Stimulated activated CD4-positive, alpha-beta T cell treated with anti-CD3 and anti-CD28 coated beads, Interleukin-2, amount 100 ng/mL, for 48 hours (primary cell): ENCODE results near the gene ENOX2.
"Not testable (repeated sequence)": the region's sequence is repeated elsewhere in the genome, so short reads cannot be mapped to it uniquely, and the experiment has no call there.

Source experiments
- DNase-seq, 2 donors: peaks; one replicate each; pipeline ENCODE4 v3.0.0-alpha.2; 2020

ENOX2 gene

GRCh38 chrX:130825525-130825924 is 77.5 kb downstream of the ENOX2 start:
- no peak for DNase-seq

- not testable (repeated sequence) for DNase-seq
These were observed 83.6 kb downstream of the ENOX2 start for GRCh38 chrX:130819367-130819766.

GRCh38 chrX:130813932-130814331 is 89.1 kb downstream of the ENOX2 start:
- not testable (repeated sequence) for DNase-seq

GRCh38 chrX:130810561-130810960 is 92.4 kb downstream of the ENOX2 start:
- DNase-seq = no peak

GRCh38 chrX:130805903-130806302 is 97.1 kb downstream of the ENOX2 start:
- DNase-seq = no peak

GRCh38 chrX:130803537-130803936 is 99.5 kb downstream of the ENOX2 start:
- no peak for DNase-seq

DNA sequence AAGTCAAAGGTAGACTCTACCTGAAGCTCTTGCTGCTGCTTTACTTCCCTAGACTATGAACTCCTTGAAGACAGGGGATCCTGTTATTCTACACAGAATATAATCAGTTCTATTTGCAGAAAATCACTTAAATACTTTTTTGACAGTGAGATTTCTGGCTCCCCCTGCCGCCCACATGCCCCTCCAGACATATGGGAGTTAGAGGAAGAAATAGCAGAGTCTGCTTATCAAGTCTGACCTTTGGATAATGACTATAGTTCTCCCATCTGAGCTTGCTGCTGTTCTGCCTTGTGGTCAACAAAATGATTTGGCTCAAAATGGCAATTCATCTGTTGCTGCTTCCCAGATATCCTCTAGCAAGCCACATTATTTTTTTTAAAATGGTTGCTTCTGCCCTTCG is 101.1 kb downstream of the ENOX2 start:
- DNase-seq = no peak

GRCh38 chrX:130799393-130799792 is 103.6 kb downstream of the ENOX2 start:
- no peak for DNase-seq

- no peak for DNase-seq
These were observed 109.0 kb downstream of the ENOX2 start for GRCh38 chrX:130793975-130794374.

DNA sequence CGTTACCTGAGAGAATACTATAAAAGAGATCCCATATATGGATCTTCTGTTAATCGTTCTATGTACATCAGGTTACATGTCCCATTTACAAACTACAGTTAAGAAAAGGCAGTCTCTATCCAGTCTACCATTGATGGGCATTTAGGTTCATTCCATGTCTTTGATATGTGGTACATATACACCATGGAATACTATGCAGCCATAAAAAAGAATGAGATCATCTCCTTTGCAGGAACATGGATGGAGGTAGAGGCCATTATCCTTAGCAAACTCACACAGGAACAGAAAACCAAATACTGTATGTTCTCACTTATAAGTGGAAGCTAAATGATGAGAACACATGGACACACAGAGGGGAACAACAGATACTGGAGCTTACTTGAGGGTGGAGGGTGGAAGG is 111.1 kb downstream of the ENOX2 start:
- not testable (repeated sequence) for DNase-seq

DNA sequence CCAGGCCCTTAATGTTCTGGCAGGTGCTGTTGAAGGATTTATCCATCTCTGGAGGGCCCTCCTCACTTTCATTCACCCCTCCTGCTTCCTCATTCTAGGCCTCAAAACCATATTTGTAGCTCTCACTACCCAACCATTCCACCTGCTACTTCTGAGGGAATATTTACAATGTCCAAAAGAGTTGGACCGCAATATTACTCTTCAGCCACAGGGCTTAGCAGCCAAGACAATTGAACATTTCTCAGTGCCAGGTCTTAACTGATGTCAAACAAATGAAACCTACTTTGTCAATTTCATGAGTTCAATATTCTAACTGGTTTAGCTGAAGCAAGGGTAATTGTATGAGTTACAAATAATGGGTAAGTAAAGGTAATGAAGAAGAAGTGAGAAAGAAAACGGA is 113.2 kb downstream of the ENOX2 start:
- DNase-seq = no peak

GRCh38 chrX:130788786-130789581 is 114.0 kb downstream of the ENOX2 start:
- no peak for DNase-seq

DNA sequence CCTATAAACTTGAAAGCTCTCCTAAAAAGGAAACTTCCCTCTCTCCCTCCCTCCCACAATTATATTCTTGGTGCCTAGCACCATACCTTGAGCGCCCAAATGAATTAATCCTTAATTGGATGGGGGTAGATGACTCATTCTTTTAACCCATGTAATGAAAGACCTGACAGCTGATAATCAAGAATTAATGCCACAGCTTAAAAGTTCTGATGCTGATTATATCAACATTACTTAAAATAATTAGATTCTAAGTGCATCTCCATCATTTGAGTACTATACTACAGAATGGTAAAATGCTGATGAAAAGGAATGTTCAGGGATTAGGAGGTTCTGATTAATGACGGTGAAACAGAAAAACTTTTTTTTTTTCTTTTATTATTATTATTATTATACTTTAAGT is 117.0 kb downstream of the ENOX2 start:
- DNase-seq = no peak

DNA sequence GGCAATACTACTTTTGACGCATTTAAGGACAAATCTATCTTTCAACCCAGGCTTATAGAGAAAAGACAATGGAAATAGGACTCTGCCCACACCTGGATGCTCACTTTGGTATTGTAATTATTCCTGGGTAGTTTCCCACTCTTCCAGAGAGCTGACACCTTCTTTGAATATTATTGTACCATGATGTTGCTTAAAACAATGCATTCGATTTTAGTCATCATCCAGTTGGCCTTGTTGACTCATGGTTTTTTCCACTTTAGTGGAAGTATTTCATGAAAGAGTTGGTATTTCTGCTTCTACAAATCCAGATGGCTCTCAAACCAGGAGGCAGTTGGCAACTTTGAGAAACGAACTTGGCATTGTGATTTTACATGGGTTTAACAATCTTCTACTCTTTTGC is 124.2 kb downstream of the ENOX2 start:
- DNase-seq = no peak

DNA sequence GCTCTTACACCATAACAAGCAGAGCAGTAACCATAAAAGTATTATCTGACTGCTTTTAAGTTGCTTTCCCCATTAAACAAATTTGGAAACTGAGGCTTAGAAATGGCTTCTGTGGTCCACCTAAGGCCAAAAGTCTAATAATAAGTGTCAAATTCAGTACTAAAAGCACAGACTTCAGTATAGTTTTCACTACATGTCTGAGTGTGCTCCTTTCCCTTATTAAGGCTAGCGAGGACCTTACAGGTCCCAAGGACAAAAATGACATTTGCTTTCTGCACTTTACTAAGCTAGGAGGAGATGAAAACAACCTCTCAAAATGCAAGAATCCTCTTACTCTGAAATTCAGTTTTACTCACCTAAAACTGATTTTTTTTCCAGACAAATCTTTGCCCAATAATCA is 127.2 kb downstream of the ENOX2 start:
- no peak for DNase-seq

DNA sequence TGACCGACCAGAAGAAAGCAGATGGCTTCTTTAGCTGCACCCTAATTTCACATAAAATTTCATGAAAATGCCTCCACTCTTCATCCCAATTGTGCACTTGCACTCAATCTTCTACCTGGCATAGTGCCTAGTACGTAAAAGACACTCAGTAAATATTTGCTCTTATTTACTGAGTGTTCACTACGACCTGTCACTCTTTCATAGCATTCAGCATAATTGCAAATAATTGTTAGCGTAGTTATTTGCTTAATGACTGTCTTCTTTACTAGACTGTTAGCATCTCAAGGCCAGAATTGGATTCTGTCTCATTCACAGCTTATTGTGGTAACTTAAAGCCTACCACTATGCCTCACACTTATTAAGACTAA is 130.2 kb downstream of the ENOX2 start:
- DNase-seq = no peak

DNA sequence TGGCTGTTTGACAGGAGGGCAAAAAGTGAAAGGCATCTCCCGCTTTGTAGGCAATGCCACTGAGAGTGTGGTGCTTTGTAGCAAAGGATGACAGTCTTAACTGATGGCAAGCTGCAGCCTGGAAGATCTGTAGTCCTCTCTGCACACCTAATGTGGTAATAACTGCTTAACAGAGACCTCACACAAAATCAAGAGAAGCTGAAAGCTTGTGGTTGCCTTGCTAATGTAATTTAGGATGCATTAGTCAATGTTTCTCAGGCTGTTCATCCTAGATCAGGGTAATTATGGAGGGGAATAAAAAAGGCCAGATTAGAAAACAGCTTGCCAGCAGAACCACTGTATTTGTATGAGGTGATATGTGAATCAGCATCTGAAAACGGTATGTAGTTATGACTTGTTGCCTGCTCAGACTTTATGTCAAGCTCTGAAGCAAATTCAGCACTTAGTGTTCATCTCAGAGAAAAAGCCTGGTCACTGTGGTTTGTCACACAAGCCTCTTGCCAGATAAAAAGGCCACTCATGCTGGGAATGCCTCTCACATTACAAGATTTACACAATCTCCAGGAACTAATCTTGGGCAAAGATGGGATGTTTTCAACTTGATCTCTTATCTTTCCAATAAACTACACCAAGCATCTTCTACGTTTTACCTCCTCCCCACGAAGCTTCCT is 130.8 kb downstream of the ENOX2 start:
- DNase-seq = no peak

GRCh38 chrX:130771648-130772047 is 131.4 kb downstream of the ENOX2 start:
- no peak for DNase-seq

DNA sequence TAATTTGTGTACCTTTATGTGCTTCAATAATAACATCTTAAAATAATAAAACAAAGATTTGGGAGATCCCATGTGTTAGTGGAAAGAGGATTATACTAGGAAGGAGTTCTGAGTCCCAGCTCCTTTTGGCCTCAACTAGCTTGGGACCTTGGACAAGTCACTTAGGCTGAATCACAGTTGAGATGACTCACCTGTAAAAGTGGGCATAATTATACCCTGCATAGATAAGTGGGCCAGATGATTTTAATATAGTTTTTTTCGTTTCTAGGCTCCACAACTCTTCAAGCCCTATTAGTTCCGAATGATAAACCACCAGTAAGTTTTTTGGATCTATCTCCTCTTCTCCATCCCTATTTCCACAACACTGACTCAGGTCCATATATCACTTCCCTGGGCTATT is 131.8 kb downstream of the ENOX2 start:
- no peak for DNase-seq

DNA sequence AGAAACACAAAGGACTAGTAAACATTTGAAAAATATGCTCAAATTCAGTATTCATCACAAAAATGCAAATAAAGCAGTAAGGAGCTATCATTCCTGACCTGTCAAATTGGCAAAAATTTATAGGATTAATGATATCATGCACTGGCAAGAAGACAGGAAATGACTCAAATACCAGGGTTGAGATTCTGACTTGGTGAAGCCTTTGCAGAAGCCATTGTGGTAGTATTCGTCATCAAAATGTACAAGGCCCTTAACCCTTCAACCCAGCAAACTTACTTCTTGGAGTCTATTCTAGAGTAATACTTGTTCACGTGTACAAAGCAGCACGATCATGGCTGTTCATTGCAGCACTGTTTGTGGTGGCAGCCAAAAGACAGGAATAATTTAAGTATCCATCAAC is 132.4 kb downstream of the ENOX2 start:
- no peak for DNase-seq

- no peak for DNase-seq
These were observed 133.2 kb downstream of the ENOX2 start for GRCh38 chrX:130769835-130770234.

GRCh38 chrX:130758072-130758471 is 144.9 kb downstream of the ENOX2 start:
- DNase-seq = no peak

GRCh38 chrX:130756233-130756632 is 146.8 kb downstream of the ENOX2 start:
- no peak for DNase-seq

DNA sequence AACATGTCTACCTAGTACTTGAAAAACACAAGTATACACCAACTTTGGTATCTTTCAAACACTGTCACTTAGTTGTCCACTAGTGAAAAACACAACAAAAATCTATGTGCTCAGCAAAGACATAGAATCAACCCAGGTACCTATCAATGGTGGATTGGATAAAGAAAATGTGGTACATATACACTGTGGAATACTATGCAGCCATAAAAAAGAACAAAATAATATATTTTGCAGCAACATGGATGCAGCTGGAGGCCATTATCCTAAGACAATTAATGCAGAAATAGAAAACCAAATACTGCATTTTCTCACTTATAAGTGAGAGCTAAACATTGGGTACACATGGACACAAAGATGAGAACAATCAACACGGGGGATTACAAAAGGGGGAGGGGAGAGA is 148.7 kb downstream of the ENOX2 start:
- DNase-seq = no peak
